Fibroblast of lung (primary cell): ENCODE measurements around the gene POLE3.

Experiments
- CTCF ChIP-seq, 2 donors: IDR thresholded peaks in 1 of 2; conservative IDR thresholded peaks in 1 of 2; 1 replicate in 1 of 2; 2 replicates in 1 of 2; pipeline ENCODE4 v1.5.1; 2011 to 2012; ENCODE audit warnings: low read length in 2 of 2, control low read depth in 1 of 2, inconsistent platforms in 1 of 2, low read depth in 1 of 2, mild to moderate bottlenecking in 1 of 2
- EZH2 ChIP-seq: IDR thresholded peaks from 2 replicates; pipeline ENCODE4 v1.5.1; 2012; ENCODE audit warnings: low read length, control low read depth, mild to moderate bottlenecking; ENCODE audit errors: missing control alignments

- no peak for TF ChIP-seq CTCF (conservative IDR thresholded peaks at IDR 0.05 in 1 of 2, IDR thresholded peaks at IDR 0.05 in 1 of 2; ENCODE audit: low read depth in 1 of 2, low read length in 2 of 2)
- TF ChIP-seq EZH2 = no peak
Observed at GRCh38 chr9:113426701-113427100, 16.2 kb upstream of the POLE3 start.
